ENCODE results near the gene PHLDA2.

PHLDA2 gene

GRCh38 chr11:2911785-2912391 lies 17.3 kb downstream of the PHLDA2 start:
- H3K79me2 ChIP-seq (ENCODE audit: insufficient read depth, low read length): no peaks in the 10 kb centered on the region
- no peak overlapping the region for H3K4me3 ChIP-seq (ENCODE audit: low read length, poor library complexity, severe bottlenecking)
- H3K36me3 ChIP-seq (ENCODE audit: insufficient read depth, low read length): no peaks in the 10 kb centered on the region
- no peaks in the 10 kb centered on the region for H3K27me3 ChIP-seq (ENCODE audit: insufficient read depth, low read length, poor library complexity, severe bottlenecking)
- H3K9me2 ChIP-seq (replicated peaks; ENCODE audit: low read depth, low read length): no peaks in the 10 kb centered on the region
- peaks cover 35% of the 10 kb centered on the region for H3K4me1 ChIP-seq (ENCODE audit: insufficient read depth, low read length, poor library complexity, severe bottlenecking)
- no peak for TF ChIP-seq CTCF (conservative IDR thresholded peaks at IDR 0.05; ENCODE audit: low read length)
- no peak for TF ChIP-seq EZH2phosphoT487 (IDR thresholded peaks at IDR 0.05; ENCODE audit: borderline replicate concordance)
- no peak overlapping the region for H3K9ac ChIP-seq (ENCODE audit: low read depth, low read length, poor library complexity, severe bottlenecking)
- no peak overlapping the region for H2AFZ ChIP-seq (ENCODE audit: low read length)
- H3F3A ChIP-seq (ENCODE audit: low read depth): no peaks in the 10 kb centered on the region
- H4K20me1 ChIP-seq (ENCODE audit: insufficient read depth, low read length, poor library complexity, severe bottlenecking): no peaks in the 10 kb centered on the region
- H3K9me3 ChIP-seq (ENCODE audit: insufficient read depth, low read depth, low read length): no peaks in the 10 kb centered on the region
- no peak overlapping the region for H3K4me2 ChIP-seq (ENCODE audit: low read depth, low read length, poor library complexity, severe bottlenecking)

GRCh38 chr11:2911088-2911784 lies 18.0 kb downstream of the PHLDA2 start:
- no peak for TF ChIP-seq CTCF (conservative IDR thresholded peaks at IDR 0.05; ENCODE audit: low read length)
- TF ChIP-seq EZH2phosphoT487 (IDR thresholded peaks at IDR 0.05; ENCODE audit: borderline replicate concordance): no peak
- Histone ChIP-seq H3K9me3 (ENCODE audit: insufficient read depth, low read depth, low read length) (no peaks in the 10 kb centered on the region), H3K27me3 (ENCODE audit: insufficient read depth, low read length, poor library complexity, severe bottlenecking) (no peaks in the 10 kb centered on the region), H3K4me3 (ENCODE audit: low read length, poor library complexity, severe bottlenecking) (no peak overlapping the region), H3K9ac (ENCODE audit: low read depth, low read length, poor library complexity, severe bottlenecking) (no peak overlapping the region), H3K9me2 (replicated peaks; ENCODE audit: low read depth, low read length) (no peaks in the 10 kb centered on the region), H3K4me1 (ENCODE audit: insufficient read depth, low read length, poor library complexity, severe bottlenecking) (peaks cover 35% of the 10 kb centered on the region), H2AFZ (ENCODE audit: low read length) (no peak overlapping the region), H4K20me1 (ENCODE audit: insufficient read depth, low read length, poor library complexity, severe bottlenecking) (no peaks in the 10 kb centered on the region), H3F3A (ENCODE audit: low read depth) (no peaks in the 10 kb centered on the region), H3K4me2 (ENCODE audit: low read depth, low read length, poor library complexity, severe bottlenecking) (no peak overlapping the region), H3K36me3 (ENCODE audit: insufficient read depth, low read length) (no peaks in the 10 kb centered on the region), H3K79me2 (ENCODE audit: insufficient read depth, low read length) (no peaks in the 10 kb centered on the region)

- TF ChIP-seq CTCF (conservative IDR thresholded peaks at IDR 0.05; ENCODE audit: low read length) (no peak), EZH2phosphoT487 (IDR thresholded peaks at IDR 0.05; ENCODE audit: borderline replicate concordance) (no peak)
- no peak overlapping the region for H3K4me2 ChIP-seq (ENCODE audit: low read depth, low read length, poor library complexity, severe bottlenecking)
Measured at GRCh38 chr11:2910401-2910955, 18.7 kb downstream of the PHLDA2 start.

More at GRCh38 chr11:2910401-2910955, 18.7 kb downstream of the PHLDA2 start:
- Histone ChIP-seq H4K20me1 (ENCODE audit: insufficient read depth, low read length, poor library complexity, severe bottlenecking) (no peaks in the 10 kb centered on the region), H2AFZ (ENCODE audit: low read length) (no peak overlapping the region), H3K4me3 (ENCODE audit: low read length, poor library complexity, severe bottlenecking) (no peak overlapping the region), H3K4me1 (ENCODE audit: insufficient read depth, low read length, poor library complexity, severe bottlenecking) (peaks cover 35% of the 10 kb centered on the region), H3K9me2 (replicated peaks; ENCODE audit: low read depth, low read length) (no peaks in the 10 kb centered on the region), H3K9ac (ENCODE audit: low read depth, low read length, poor library complexity, severe bottlenecking) (no peak overlapping the region), H3K79me2 (ENCODE audit: insufficient read depth, low read length) (no peaks in the 10 kb centered on the region), H3K9me3 (ENCODE audit: insufficient read depth, low read depth, low read length) (no peaks in the 10 kb centered on the region), H3K27me3 (ENCODE audit: insufficient read depth, low read length, poor library complexity, severe bottlenecking) (no peaks in the 10 kb centered on the region), H3F3A (ENCODE audit: low read depth) (no peaks in the 10 kb centered on the region), H3K36me3 (ENCODE audit: insufficient read depth, low read length) (no peaks in the 10 kb centered on the region)

All from Loucy (cell line).